Astrocyte (in vitro differentiated cells and primary cell): ENCODE data around the gene JOSD1.

Experiments
- CTCF ChIP-seq: IDR thresholded peaks from 2 replicates; pipeline ENCODE4 v1.5.1; 2011; ENCODE audit warnings: low read depth, mild to moderate bottlenecking, inconsistent platforms, low read length, moderate library complexity; ENCODE audit not compliant: insufficient read depth
- EZH2 ChIP-seq: IDR thresholded peaks from 2 replicates; pipeline ENCODE4 v1.6.1; 2012; ENCODE audit warnings: mild to moderate bottlenecking, low read length, inconsistent platforms; ENCODE audit not compliant: insufficient read depth

DNA sequence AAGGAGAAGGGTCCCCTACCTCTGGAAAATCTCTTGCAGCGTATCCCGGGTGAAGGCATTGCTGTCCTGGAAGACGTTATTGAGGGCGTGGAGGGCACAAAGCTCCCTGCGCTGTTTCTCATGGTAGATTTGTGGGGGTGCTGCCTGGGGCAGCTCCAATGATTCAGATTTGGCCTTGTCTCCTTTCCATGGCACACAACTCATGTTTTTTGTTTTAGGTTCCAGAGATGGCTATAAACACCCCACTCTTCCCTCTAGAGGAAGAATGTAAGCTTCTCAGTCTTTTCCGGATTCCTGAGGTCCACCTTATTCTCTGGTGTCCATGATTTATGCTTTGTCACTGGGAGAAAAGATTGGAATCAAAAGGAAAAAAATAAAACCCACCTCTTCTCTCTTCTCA lies 959 bp downstream of the JOSD1 start:
- TF ChIP-seq CTCF (no peak), EZH2 (no peak)
